CD4-positive, alpha-beta T cell treated with Interferon alpha-2 for 1 hour (primary cell): ENCODE results near the gene GIT2.
"Not testable (repeated sequence)": the region's sequence is repeated elsewhere in the genome, so short reads cannot be mapped to it uniquely, and the experiment has no call there.

ENCODE experiments used
- DNase-seq, 2 donors: peaks; one replicate each; pipeline ENCODE4 v3.0.0-alpha.2; 2020 to 2022

GIT2 gene

GRCh38 chr12:109919456-109919855 is 76.7 kb downstream of the GIT2 start:
- DNase-seq, result no peak

- DNase-seq, result no peak
Observed at GRCh38 chr12:109916045-109916444, 80.1 kb downstream of the GIT2 start.

DNA sequence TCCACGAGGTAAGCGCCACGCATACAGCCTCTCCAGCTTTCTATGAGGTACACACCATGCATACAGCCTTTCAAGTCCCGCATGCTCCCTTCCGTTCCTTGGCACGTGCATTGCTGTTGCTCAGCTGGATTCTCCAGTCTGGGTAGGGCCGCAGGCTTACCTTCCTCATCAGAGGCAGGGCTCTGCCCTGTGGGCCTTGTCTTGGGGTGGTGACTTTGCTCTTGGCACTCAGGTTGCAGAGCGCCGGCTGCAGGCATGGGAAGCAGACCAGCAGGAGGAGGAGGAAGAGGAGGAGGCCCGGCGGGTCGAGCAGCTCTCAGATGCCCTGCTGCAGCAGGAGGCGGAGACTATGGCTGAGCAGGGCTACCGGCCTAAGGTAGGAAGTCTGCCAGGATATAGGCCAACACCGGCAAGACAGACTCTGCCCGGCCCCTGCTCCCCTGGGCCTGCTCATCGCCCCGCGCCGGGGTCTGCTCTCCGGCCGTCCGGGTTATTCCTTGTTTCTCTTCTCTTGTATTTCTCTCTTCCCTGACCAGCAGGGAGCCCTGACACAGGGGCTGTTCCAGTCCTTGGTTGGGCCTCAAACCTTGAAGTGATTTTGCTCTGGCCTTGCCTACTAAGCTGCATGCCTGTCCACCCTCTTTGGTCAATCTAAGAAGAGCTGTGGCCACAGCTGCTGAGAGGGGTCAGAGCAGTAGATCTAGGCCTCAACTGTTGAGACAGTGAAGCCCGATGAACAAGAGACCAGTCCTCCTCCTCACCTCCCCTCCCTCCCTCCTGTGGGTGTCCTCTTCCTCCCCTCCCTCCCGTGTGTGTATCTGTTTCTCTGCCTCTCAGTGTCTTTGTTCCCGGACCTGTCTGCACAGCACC is 80.8 kb downstream of the GIT2 start:
- no peak for DNase-seq

DNA sequence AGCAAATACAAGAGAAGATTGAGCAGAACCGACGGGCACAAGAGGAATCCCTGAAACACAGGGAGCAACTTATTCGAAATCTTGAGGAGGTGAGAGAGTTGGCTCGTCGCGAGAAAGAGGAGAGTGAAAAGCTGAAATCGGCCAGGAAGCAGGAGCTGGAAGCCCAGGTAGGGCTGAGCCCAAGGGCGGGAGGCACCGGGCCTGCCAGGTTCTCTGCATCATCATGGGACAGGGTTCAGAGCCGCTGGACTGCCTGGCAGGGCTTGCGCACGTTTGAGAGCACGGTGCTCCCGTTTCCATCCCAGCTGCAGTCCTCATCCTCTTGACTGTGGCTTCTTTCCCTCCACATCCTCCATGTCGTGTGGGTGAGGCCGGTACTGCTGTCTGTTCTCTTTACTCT is 81.7 kb downstream of the GIT2 start:
- DNase-seq, result no peak

DNA sequence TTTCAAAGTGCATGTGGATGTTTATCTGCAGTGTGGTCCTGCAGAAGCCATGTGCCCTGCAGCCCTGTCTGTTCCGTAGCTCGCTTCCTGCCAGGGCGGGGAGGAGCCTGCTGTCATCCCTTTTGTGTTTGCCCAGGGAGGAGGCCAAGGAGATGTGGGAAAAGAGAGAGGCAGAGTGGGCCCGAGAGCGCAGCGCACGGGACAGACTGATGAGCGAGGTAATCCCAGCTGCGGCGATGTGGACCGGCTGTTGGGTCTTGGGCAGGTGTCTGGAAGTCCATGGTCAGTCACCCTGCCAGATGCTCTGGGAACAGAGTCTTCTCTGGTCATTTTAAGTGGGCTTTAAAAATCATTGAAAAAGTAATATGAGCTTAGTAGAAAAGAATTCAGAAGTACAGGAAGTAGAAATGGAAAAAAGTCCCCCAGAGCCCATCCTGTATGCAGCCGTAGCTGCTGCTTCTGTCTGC is 83.3 kb downstream of the GIT2 start:
- no peak for DNase-seq

DNA sequence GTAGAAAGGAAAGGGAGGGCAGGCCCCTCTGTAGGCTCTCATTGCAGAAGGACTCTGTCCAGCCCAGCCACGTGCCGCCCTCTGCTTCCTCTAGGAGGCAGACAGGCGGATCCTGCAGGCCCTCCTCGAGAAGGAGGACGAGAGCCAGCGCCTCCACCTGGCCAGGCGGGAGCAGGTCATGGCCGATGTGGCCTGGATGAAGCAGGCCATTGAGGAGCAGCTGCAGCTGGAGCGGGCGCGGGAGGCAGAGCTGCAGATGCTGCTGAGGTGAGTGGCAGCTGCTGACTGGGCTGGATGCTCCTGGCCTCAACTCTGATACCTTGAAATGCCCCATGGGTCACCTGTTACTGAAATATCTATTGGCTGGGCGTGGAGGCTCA is 85.2 kb downstream of the GIT2 start:
- DNase-seq, result no peak

DNA sequence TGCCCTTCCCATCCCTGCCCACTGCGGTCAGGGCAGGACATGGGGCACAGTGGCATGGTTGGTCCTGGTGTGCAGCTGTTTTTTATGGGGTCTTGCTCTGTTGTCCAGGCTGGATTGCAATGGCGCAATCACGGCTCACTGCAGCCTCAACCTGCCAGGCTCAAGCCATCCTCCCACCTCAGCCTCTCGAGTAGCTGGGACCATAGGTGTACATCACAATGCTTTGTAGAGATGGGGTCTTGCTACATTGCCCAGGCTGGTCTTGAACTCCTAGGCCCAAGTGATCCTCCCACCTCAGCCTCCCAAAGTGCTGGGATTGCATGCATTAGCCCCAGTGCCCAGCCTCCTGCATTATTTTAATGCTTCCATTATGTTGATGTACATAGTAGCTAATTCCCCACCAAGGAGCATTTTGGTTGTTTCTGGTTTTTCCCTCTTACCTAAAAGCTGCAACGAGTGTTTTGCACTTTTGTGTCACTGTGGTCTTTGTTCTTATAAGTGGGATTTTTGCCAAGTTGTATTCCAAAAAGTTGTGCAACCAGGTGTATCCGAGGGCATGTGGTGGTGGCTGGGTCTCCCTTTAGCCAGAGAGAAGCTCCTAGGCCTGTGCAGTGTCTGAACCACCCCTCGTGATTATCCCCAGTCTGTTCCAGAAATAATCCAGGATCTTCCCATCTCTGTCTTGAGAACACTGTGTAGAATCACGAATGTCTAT is 85.8 kb downstream of the GIT2 start:
- DNase-seq, result no peak

DNA sequence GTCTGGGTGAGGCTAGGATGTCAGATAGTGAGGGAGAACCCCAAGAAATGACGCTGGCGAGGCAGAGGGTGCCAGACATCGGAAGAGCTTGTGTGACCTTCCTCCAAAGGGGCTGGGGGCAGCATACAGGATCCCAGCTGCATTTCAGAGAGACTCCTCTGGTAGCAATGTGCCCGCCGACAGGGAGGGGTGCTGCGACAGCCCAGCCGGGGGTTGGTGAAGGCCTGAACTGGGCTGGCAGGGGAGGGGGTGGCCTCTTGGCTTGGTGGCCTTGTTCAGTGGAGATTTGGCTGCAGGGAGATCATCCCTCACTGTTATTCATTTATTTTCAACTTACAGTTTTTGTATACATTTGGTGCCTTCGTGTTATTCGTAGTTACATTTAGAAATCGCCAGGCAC is 90.9 kb downstream of the GIT2 start:
- no peak for DNase-seq

DNA sequence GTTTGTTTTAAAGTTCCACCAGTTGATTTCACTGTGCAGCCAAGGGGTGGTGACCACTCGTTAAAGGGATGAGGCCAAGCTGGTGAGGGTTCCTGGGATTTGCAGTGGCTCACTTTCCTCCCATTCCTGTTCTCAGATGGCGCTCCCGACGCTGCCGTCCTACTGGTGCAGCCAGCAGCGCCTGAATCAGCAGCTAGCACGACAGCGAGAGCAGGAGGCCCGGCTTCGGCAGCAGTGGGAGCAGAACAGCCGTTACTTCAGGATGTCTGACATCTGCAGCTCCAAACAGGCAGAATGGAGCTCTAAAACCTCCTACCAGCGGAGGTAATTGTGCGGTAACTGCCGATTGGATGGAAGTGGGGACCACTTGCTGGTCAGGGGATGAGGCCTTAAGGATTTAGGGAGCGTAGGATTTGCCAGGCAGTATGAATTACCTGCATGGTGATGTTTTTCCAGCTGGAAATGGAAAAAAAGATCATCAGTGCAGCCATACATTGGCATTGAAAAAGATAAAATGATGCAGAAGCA is 93.2 kb downstream of the GIT2 start:
- DNase-seq, result no peak

GRCh38 chr12:109900752-109901580 is 95.2 kb downstream of the GIT2 start:
- no peak for DNase-seq

- peak; percentile 77 to 83 for DNase-seq
Observed at GRCh38 chr12:109899783-109900751, 96.1 kb downstream of the GIT2 start, which contains the start of gene TCHP. Gene TCHP, plus strand, starts transcription at chr12:109900274. Its CDS starts 2,753 bp downstream, at chr12:109903027.

GRCh38 chr12:109899345-109899744 is 96.8 kb downstream of the GIT2 start:
- not testable (repeated sequence) for DNase-seq

DNA sequence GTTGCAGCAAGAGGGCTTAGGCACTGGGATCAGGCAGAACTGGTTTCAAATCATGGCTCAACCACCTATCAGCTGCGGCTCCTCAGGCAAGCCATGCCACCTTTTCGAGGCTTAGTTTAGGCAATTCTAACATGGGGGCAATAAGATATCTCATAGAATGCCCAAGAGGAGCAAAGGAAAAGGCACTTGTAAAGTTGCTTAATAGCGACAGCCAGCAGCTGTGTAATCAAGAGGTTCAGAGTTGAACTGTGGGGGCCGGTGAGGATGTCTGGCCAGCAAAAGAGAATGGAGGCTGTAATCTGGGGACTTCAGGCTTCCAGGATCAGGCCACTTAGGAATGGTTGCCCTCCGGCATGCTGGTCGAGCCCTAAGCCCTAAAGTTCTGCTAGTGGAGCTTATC is 99.1 kb downstream of the GIT2 start:
- no peak for DNase-seq

DNA sequence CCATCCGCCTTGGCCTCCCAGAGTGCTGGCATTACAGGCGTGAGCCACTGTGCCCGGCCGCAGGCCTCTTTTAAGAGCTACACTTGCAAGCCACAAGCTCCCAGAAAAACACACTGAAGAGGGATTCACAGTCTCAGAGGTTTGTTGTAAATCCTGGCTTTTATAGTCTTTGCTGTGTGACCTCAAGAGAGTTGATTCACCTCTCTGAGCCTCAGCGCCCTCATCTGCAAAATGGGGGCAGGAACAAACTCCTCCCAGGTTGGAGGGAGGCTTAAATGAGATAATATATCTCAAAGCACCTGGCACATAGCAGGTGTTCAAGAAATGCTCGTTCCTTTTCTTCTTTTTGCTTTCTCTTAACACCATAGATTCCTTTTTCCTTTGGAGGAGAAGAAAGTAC is 100.0 kb downstream of the GIT2 start:
- DNase-seq, result no peak

DNA sequence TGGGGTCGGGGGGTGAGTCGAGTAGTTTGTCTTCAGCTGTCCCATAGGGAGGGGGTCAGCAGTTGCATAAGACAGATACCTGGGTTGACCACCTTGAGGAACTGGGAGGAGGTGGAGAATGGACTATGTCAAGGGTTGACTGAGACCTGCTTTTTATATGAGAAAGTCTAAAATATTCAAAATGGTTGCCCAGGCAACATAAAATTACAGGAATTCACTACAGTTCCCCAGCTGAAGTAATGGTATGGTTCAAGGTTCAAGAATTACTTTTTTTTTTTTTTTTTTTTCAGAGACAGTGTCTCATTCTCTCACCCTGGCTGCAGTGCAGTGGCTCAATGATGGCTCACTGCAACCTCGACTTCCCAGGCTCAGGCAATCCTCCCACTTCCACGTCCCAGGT is 101.2 kb downstream of the GIT2 start:
- DNase-seq, result no peak

- no peak for DNase-seq
Observed at GRCh38 chr12:109893261-109893995, 102.7 kb downstream of the GIT2 start.

DNA sequence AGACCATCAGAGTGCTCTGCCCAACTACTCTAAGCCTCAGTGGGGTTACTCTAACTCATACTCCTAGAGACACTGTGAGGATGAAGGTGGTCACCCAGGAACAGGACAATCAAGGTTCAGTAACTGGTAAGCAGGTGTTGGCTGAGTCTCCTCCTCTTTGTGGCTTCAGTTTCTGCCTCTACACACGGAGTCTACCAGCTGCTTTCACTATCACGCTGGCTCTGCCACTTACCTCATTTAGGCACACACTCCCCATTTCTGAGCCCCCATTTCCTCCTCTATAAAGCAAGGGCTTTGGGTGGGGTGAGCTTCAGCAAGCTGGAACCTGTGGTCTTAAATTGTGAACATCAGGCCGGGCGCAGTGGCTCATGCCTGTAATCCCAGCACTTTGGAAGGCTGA is 103.4 kb downstream of the GIT2 start:
- peak; percentile 18 to 44 for DNase-seq

GRCh38 chr12:109892165-109892715 is 103.9 kb downstream of the GIT2 start:
- no peak for DNase-seq

- DNase-seq, result not testable (repeated sequence)
Observed at GRCh38 chr12:109891731-109892130, 104.4 kb downstream of the GIT2 start.

DNA sequence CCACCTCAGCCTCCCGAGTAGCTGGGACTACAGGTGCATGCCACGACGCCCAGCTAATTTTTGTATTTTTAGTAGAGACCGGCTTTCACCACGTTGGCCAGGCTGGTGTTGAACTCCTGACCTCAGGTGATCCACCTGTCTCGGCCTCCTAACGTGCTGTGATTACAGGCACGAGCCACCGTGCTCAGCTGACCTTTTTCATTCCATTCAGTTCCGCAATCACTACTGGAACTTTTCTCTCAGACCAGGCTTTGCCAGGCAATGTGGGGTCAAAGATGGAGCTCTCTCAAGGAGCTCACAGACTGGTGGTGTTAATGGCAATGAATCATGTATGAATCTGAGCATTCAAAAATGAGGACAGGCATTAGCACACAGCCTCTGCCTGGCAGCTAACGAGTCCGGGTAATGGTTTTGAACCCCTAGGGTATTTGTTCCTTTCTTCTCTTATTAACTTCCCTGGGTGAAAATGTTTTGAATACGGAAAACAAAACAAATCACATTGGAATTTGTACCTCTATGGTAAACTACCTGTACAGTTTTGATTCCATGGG is 105.5 kb downstream of the GIT2 start:
- DNase-seq, result no peak
